Measurements from ENCODE around the gene SOX30.

DNA sequence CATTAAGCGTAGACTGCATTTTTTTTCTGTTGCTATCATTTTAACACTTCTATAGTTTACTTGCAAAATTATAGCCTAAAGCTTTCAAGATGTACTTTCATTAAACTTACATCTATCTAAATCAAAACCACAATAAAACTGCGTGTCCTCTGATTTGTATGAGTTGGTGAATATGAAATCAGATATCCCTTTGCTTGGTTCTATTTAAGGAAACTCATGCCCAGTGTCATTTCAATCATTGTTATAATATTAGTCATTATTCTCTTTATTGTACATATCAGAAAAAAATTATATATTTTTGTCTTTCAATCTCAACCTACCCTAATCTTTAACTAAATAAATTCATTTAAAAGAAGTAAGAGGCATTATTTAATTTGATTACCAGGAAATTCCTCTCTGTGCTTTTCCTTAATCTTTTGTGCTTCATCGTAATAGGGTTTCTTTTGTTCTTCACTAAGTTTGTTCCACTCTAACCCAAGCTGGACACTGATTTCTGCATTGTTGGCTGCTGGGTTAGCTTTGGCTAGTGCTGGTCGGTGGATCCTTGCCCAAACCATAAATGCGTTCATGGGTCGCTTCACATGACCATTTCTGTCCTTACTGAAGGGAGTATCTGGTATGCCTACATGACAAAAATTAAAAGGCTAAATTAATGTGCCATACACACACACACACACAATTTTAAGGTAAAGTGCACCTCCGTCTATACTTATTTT is 3.8 kb downstream of the SOX30 start:
- TF ChIP-seq, protein P1, sequence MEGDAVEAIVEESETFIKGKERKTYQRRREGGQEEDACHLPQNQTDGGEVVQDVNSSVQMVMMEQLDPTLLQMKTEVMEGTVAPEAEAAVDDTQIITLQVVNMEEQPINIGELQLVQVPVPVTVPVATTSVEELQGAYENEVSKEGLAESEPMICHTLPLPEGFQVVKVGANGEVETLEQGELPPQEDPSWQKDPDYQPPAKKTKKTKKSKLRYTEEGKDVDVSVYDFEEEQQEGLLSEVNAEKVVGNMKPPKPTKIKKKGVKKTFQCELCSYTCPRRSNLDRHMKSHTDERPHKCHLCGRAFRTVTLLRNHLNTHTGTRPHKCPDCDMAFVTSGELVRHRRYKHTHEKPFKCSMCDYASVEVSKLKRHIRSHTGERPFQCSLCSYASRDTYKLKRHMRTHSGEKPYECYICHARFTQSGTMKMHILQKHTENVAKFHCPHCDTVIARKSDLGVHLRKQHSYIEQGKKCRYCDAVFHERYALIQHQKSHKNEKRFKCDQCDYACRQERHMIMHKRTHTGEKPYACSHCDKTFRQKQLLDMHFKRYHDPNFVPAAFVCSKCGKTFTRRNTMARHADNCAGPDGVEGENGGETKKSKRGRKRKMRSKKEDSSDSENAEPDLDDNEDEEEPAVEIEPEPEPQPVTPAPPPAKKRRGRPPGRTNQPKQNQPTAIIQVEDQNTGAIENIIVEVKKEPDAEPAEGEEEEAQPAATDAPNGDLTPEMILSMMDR (conservative IDR thresholded peaks at IDR 0.05; ENCODE audit: low read length), result no peak
- no peak for TF ChIP-seq EZH2phosphoT487 (IDR thresholded peaks at IDR 0.05; ENCODE audit: borderline replicate concordance, low read depth, low read length)
